CD4-positive, alpha-beta T cell treated with Interleukin-4 for 1 hour (primary cell): ENCODE results near the gene SAPCD2.
"Not testable (repeated sequence)": the region's sequence is repeated elsewhere in the genome, so short reads cannot be mapped to it uniquely, and the experiment has no call there.

ENCODE experiments used
- DNase-seq, 2 donors: peaks; one replicate each; pipeline ENCODE4 v3.0.0-alpha.2; 2020 to 2022

The SAPCD2 gene

GRCh38 chr9:137046088-137046787, 24.1 kb downstream of the SAPCD2 start, which contains the start of gene NPDC1:
Gene NPDC1, minus strand, starts transcription at chr9:137046177. Its CDS starts 188 bp downstream, at chr9:137045989.
- DNase-seq = peak; percentile 81 to 83

GRCh38 chr9:137045294-137046087, 24.9 kb downstream of the SAPCD2 start:
- no peak for DNase-seq

- DNase-seq = no peak
Measured at GRCh38 chr9:137044502-137045177, 25.7 kb downstream of the SAPCD2 start.

- DNase-seq = no peak
Measured at GRCh38 chr9:137044037-137044436, 26.3 kb downstream of the SAPCD2 start.

- DNase-seq = no peak
Measured at GRCh38 chr9:137042751-137043727, 27.3 kb downstream of the SAPCD2 start.

GRCh38 chr9:137041124-137041523, 29.2 kb downstream of the SAPCD2 start:
- no peak for DNase-seq

GRCh38 chr9:137040568-137040967, 29.8 kb downstream of the SAPCD2 start:
- no peak for DNase-seq

- no peak for DNase-seq
Measured at GRCh38 chr9:137039611-137040366, 30.6 kb downstream of the SAPCD2 start.

GRCh38 chr9:137038916-137039315, 31.4 kb downstream of the SAPCD2 start:
- no peak for DNase-seq

GRCh38 chr9:137037483-137037882, 32.9 kb downstream of the SAPCD2 start:
- DNase-seq = no peak

- no peak for DNase-seq
Measured at GRCh38 chr9:137037035-137037434, 33.3 kb downstream of the SAPCD2 start.

GRCh38 chr9:137035937-137036336, 34.4 kb downstream of the SAPCD2 start:
- no peak for DNase-seq

GRCh38 chr9:137035507-137035834, 34.9 kb downstream of the SAPCD2 start:
- no peak for DNase-seq

- peak; percentile 88 for DNase-seq
Measured at GRCh38 chr9:137034709-137035506, 35.4 kb downstream of the SAPCD2 start.

- peak in 1 of 2 donors; percentile 23 for DNase-seq
Measured at GRCh38 chr9:137034039-137034708, 36.2 kb downstream of the SAPCD2 start.

GRCh38 chr9:137033481-137033880, 36.9 kb downstream of the SAPCD2 start:
- not testable (repeated sequence) for DNase-seq

GRCh38 chr9:137032858-137033257, 37.5 kb downstream of the SAPCD2 start:
- DNase-seq = peak in 1 of 2 donors; percentile 71

GRCh38 chr9:137031904-137032640, 38.3 kb downstream of the SAPCD2 start, which contains the start of gene FUT7:
Gene FUT7, minus strand, starts transcription at chr9:137032088. Its CDS starts 97 bp downstream, at chr9:137031991.
- peak; percentile 51 to 57 for DNase-seq
